Muscle layer of colon (tissue), 2 donors: ENCODE data around the gene OVAAL.
"Not testable (repeated sequence)": the region's sequence is repeated elsewhere in the genome, so short reads cannot be mapped to it uniquely, and the experiment has no call there.

Source experiments
- H3K27ac ChIP-seq: one replicate; pipeline ENCODE4 v1.7.0; 2013; ENCODE audit warnings: low read depth, mild to moderate bottlenecking, low read length, moderate library complexity
- H3K27me3 ChIP-seq, 2 donors: one replicate each; pipeline ENCODE4 v1.7.0; 2013; ENCODE audit warnings: low read length in 2 of 2, mild to moderate bottlenecking in 2 of 2; ENCODE audit not compliant: insufficient read depth in 2 of 2, control insufficient read depth in 1 of 2
- H3K36me3 ChIP-seq: one replicate; pipeline ENCODE4 v1.7.0; 2013; ENCODE audit warnings: mild to moderate bottlenecking, low read length; ENCODE audit not compliant: insufficient read depth
- H3K4me1 ChIP-seq: one replicate; pipeline ENCODE4 v1.7.0; 2013; ENCODE audit warnings: mild to moderate bottlenecking, low read length; ENCODE audit not compliant: insufficient read depth
- H3K4me3 ChIP-seq, 2 donors: one replicate each; pipeline ENCODE4 v1.7.0; 2013; ENCODE audit warnings: low read length in 2 of 2, low read depth in 1 of 2, mild to moderate bottlenecking in 1 of 2, moderate library complexity in 1 of 2
- H3K9ac ChIP-seq: one replicate; pipeline ENCODE4 v1.7.0; 2013; ENCODE audit warnings: low read length
- H3K9me3 ChIP-seq: one replicate; pipeline ENCODE4 v1.7.0; 2013; ENCODE audit warnings: mild to moderate bottlenecking, low read length
- donor health status: abdominal sarcoma.
- donor health status: Adenocarcinoma of cecum.

OVAAL gene

DNA sequence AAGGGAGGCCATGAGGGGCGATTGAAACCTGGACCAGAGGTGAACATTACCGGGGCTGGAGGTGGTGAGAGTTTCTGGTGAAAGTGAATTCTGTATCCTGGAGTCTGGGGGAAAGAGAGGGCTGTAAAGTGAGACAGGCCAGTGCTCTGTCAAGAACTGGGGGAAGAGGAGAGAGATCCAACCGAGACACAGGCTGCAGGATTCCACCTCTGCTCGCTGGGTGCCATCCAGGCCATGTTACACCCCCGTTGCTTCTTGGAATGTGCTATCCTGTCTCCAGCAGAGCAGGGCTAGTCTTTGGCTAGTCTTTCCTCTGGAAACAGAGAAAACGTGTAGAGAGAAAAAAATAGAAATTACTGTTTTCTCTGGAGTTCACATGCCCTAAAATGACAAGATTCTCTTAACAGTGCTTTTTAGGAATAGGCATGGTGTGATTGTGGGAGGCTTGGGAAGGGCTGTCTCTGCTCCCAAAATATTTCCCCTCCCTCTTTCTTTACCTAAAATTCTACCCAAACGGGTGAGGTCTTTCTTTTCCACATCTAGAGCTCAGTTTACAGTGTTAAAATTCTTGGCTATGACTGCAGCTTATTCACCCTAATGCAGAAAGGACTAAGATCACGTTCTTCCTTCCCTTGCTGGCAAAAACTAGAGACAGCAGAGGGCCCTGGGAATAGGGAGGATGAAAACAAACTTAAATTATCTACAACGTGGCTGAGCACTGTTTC lies 16.5 kb upstream of the OVAAL start:
- Histone ChIP-seq H3K4me3 (no peak overlapping the region), H3K36me3 (no peaks in the 10 kb centered on the region), H3K27ac (no peak overlapping the region), H3K9me3 (no peaks in the 10 kb centered on the region), H3K27me3 (no peaks in the 10 kb centered on the region), H3K9ac (no peak overlapping the region), H3K4me1 (peaks cover 18% of the 10 kb centered on the region)

DNA sequence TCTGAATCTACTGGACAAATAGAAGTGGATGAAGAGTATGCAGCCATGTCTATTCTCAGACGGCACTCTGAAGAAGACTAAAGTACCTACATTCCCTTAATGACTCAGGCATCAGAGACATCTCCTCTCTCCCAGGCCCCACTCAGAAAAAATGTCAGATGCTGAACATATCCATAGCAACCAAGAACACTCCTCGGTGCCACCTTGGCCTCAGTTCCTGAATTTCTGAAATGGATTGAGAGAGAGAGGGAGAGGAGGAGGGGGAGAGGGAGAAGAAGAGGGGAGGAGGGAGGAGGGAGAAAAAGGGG lies 16.0 kb upstream of the OVAAL start:
- H3K27ac ChIP-seq = no peak overlapping the region
- no peaks in the 10 kb centered on the region for H3K9me3 ChIP-seq
- no peak overlapping the region for H3K9ac ChIP-seq
- H3K27me3 ChIP-seq = no peaks in the 10 kb centered on the region
- H3K36me3 ChIP-seq = no peaks in the 10 kb centered on the region
- H3K4me1 ChIP-seq = peaks cover 18% of the 10 kb centered on the region
- no peak overlapping the region for H3K4me3 ChIP-seq

DNA sequence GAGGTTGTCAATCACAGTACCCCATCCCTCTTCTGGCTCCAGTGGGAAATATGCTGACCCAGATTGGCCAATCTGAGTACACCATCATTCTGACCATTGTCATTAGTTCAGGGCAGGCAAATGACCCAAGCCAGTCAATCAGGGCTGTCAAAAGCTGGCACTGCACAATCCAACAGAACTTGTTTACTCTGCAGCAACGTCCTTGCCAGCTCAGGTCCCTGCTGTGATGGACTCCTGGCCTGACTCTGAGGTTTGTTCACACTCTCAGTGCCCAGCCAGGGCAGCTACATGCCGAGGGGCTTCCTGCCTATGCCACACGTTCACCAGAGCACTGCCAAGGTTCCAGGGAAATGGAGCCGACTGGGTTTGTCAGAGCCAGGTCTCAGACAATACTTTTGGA lies 14.7 kb upstream of the OVAAL start:
- Histone ChIP-seq H3K36me3 (no peaks in the 10 kb centered on the region), H3K27me3 (no peaks in the 10 kb centered on the region), H3K9ac (no peak overlapping the region), H3K27ac (no peak overlapping the region), H3K9me3 (no peaks in the 10 kb centered on the region), H3K4me1 (peaks cover 18% of the 10 kb centered on the region), H3K4me3 (no peak overlapping the region)

DNA sequence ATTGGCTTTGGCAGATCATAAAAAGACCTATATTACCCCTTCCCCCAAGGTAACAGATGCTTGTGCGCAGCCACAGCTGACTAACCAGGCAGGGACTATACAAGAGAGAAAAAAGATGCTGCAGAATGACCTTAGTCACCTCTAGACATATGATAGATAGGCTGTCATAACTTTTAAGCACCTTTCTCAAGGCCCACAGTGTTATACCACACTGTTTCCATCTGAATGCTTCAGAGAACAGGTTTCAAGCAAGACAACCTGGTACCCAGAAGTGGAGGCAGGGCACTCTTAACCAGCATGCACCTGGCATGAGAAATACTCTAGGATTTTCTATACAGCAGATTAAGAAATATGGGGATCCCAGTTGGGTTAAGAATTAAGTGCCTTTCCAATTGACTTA lies 12.8 kb upstream of the OVAAL start:
- Histone ChIP-seq H3K27me3 (no peaks in the 10 kb centered on the region), H3K9ac (no peak overlapping the region), H3K9me3 (no peaks in the 10 kb centered on the region), H3K36me3 (no peaks in the 10 kb centered on the region), H3K27ac (no peak overlapping the region), H3K4me3 (no peak overlapping the region), H3K4me1 (peaks cover 18% of the 10 kb centered on the region)

DNA sequence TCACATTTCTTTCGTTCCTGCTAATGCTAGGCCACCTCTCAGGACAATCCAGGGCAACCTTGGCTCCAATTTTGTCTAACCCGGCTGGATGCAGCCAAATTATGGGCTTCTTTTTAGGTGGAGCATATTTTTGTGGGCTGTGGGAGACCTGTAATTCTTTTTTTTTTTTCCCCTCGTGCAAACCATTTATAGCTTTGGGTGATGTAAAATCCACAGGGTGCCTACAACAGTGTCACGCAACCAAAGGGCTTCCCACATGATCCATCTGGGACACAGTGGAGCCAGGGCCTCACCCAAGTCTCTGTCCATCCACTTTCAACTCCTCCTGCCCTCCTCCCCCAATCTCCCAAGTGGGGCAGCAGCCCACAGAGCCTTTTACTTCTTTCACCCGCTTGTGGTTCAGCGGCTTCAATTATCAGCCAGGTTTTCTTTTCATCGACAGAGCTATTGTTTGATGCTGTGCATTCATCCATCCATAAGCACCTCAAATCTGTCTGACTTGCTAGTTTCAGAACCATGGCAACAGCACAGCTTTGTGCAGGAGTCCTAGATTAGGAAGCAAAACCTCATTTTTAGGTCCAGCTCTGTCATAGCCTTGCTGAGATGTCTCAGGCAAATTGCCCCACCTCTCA lies 10.0 kb upstream of the OVAAL start:
- H3K9ac ChIP-seq = no peak overlapping the region
- H3K27ac ChIP-seq = no peak overlapping the region
- no peak overlapping the region for H3K4me3 ChIP-seq
- no peaks in the 10 kb centered on the region for H3K36me3 ChIP-seq
- H3K9me3 ChIP-seq = no peaks in the 10 kb centered on the region
- H3K27me3 ChIP-seq = no peaks in the 10 kb centered on the region
- H3K4me1 ChIP-seq = no peaks in the 10 kb centered on the region

DNA sequence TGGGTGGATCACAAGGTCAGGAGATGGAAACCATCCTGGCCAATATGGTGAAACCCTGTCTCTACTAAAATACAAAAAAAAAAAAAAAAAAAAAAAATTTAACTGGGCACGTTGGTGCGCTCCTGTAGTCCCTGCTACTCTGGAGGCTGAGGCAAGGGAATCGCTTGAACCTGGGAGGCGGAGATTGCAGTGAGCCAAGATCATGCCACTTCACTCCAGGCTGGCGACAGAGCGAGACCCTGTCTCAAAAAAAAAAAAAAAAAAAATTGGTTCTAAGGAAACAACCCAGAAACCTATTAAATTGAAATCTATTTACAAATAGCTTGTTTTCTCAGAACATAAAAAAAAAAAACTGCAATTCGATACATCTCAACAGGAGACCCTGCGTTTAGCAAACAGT lies 9.0 kb upstream of the OVAAL start:
- not testable (repeated sequence) for H3K9ac ChIP-seq, H3K27ac ChIP-seq, H3K4me3 ChIP-seq, H3K27me3 ChIP-seq, H3K9me3 ChIP-seq, H3K4me1 ChIP-seq, H3K36me3 ChIP-seq

DNA sequence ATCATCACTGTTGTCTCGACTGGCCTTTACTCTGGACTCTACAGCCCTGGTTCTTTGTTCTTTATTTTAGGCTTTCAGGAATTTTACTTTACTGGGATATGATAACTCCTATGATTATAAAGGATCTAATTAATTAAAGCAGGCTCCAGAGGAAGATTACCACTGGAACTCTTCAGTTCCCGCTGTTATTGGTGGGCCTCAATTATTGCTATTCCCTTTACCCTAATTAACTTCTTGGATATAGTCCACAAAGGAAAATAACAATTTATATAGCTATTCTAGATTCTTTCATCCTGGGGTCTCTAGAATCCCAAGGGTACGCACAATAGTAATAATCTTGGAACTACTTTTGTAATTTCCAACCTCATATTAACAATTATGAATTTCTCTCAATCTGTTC lies 8.5 kb upstream of the OVAAL start:
- no peak overlapping the region for H3K27ac ChIP-seq
- no peaks in the 10 kb centered on the region for H3K4me1 ChIP-seq
- H3K9me3 ChIP-seq = no peaks in the 10 kb centered on the region
- H3K36me3 ChIP-seq = no peaks in the 10 kb centered on the region
- no peak overlapping the region for H3K9ac ChIP-seq
- H3K27me3 ChIP-seq = no peaks in the 10 kb centered on the region
- H3K4me3 ChIP-seq = no peak overlapping the region

DNA sequence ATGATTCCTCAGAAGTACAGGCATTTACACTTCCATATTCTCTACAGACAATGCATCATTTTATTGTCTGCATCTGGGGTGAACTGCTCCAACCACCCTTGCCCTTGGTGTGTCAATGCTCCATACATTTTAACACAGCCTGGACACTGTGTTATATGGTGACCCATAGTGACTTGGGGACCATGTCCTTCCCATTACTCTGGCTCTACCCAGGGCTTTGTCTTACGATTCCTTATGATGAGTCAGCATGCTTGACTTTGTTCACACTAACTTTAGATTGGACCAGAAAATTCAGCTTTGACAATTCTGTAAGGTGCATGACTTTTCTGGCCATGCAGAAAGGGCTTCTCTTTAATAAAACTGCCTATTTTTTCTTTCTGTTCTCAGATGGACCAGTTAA lies 6.8 kb upstream of the OVAAL start:
- no peaks in the 10 kb centered on the region for H3K4me1 ChIP-seq
- H3K9me3 ChIP-seq = no peaks in the 10 kb centered on the region
- H3K36me3 ChIP-seq = no peaks in the 10 kb centered on the region
- H3K9ac ChIP-seq = no peak overlapping the region
- H3K27me3 ChIP-seq = no peaks in the 10 kb centered on the region
- H3K27ac ChIP-seq = no peak overlapping the region
- H3K4me3 ChIP-seq = no peak overlapping the region

DNA sequence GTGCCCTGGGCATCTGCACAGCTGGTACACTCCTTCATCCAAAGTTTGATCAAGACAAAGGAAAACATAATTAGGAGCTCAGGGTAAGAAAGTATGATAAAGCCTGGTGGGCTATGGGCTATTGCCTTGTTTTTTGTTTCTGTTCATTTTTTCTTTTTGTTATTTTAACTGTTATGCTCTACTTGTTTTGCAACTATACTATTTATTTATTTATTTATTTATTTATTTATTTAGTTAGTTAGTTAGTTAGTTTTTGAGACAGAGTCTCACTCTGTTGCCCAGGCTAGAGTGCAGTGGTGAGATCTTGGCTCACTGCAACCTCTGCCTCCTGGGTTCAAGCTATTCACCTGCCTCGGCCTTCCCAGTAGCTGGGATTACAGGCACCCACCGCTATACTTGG lies 5.7 kb upstream of the OVAAL start:
- H3K9ac ChIP-seq, H3K27me3 ChIP-seq, H3K4me1 ChIP-seq, H3K4me3 ChIP-seq, H3K27ac ChIP-seq, H3K36me3 ChIP-seq, H3K9me3 ChIP-seq: not testable (repeated sequence)

DNA sequence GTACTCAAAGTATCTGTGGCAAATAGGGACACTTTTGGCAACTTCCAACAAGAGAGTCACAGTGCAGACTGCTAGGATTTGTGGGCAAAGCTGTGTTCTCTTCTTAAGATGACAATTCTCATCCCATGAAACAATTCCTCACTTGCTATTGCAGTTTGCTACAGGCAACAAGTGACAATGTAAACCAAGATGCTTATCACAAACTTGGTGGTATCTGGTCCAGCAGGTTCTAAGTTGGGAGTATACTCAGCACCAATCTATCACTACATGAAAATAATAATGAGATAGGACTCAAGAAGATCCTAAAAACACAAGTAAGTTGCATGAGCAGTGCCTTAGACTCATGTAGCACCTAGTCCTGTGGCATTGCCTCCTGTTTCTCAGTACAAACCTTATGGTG lies 3.4 kb upstream of the OVAAL start:
- Histone ChIP-seq H3K36me3 (no peaks in the 10 kb centered on the region), H3K27me3 (no peaks in the 10 kb centered on the region), H3K4me1 (no peaks in the 10 kb centered on the region), H3K9ac (no peak overlapping the region), H3K9me3 (no peaks in the 10 kb centered on the region), H3K4me3 (no peak overlapping the region), H3K27ac (no peak overlapping the region)

DNA sequence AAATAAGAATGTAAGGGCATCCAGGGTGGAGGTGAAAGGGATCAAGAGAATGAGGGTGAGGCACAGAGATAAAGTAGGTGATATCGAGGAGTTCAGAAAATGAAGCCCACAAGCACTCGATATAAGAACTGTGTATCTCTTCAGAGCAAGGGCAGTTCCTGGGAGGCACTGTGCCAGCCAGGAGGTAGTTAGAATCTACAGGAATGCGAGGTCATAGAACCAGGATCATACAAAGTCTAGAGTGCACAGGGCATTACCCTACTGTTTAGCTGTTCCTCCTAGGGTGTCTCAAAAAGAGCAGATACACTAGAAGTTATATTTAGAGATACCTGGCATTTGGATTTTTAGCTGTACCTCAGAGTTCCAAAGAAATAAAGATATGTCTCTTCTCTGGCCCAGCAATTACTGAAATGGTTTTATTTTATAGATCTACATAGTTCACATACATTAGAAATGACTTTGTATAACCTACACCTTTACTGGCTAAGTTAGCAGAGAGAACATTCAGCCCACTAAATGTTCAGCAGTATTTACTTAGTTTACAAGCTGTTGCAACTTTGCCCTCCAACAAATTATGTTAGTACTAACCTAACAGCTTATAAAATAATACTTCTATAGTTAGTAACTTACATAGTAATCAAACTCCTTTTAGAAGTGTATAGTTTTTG lies 1.6 kb downstream of the OVAAL start:
- H3K9ac ChIP-seq = no peak overlapping the region
- no peak overlapping the region for H3K4me3 ChIP-seq
- no peaks in the 10 kb centered on the region for H3K4me1 ChIP-seq
- no peaks in the 10 kb centered on the region for H3K36me3 ChIP-seq
- no peaks in the 10 kb centered on the region for H3K27me3 ChIP-seq
- no peaks in the 10 kb centered on the region for H3K9me3 ChIP-seq
- H3K27ac ChIP-seq = no peak overlapping the region
